ENCODE results near the gene LTBP4.

GRCh38 chr19:40627486-40628279 lies 26.5 kb downstream of the LTBP4 start:
- TF ChIP-seq TAF1 (IDR thresholded peaks at IDR 0.05; ENCODE audit: borderline replicate concordance, insufficient read depth, low read length) = no peak
- no peak for TF ChIP-seq REST (IDR thresholded peaks at IDR 0.05; ENCODE audit: insufficient read depth in 1 of 2, low read depth in 2 of 2, low read length in 2 of 2)
- TF ChIP-seq POLR2AphosphoS5 (IDR thresholded peaks at IDR 0.05; ENCODE audit: low read depth, low read length) = no peak
- no peak for TF ChIP-seq SIN3A (IDR thresholded peaks at IDR 0.05; ENCODE audit: borderline replicate concordance, insufficient read depth, low read length)
- TF ChIP-seq FOXP2 (optimal IDR thresholded peaks at IDR 0.05; ENCODE audit: borderline replicate concordance, extremely low read depth, extremely low read length, insufficient read depth) = no peak
